Astrocyte (in vitro differentiated cells and primary cell): Measurements from ENCODE around the gene GRHL1.
"Not testable (repeated sequence)": the region's sequence is repeated elsewhere in the genome, so short reads cannot be mapped to it uniquely, and the experiment has no call there.

Experiments
- CTCF ChIP-seq: IDR thresholded peaks from 2 replicates; pipeline ENCODE4 v1.5.1; 2011; ENCODE audit warnings: low read depth, mild to moderate bottlenecking, inconsistent platforms, low read length, moderate library complexity; ENCODE audit not compliant: insufficient read depth
- EZH2 ChIP-seq: IDR thresholded peaks from 2 replicates; pipeline ENCODE4 v1.6.1; 2012; ENCODE audit warnings: mild to moderate bottlenecking, low read length, inconsistent platforms; ENCODE audit not compliant: insufficient read depth

- TF ChIP-seq EZH2, CTCF: not testable (repeated sequence)
These were observed 62.3 kb downstream of the GRHL1 start for GRCh38 chr2:10013651-10014417.
